ENCODE results near the gene USP25.

GRCh38 chr21:15706696-15707095 lies 23.1 kb upstream of the USP25 start:
- TF ChIP-seq CTCF (conservative IDR thresholded peaks at IDR 0.05 in 1 of 2, IDR thresholded peaks at IDR 0.05 in 1 of 2; ENCODE audit: low read depth in 1 of 2, low read length in 2 of 2) (no peak), EZH2 (IDR thresholded peaks at IDR 0.05; ENCODE audit: low read length, missing control alignments) (no peak)
